IMR-90 (cell line): ENCODE measurements around the gene GLCCI1. TPM values are rescaled to one million over a fixed set of nuclear protein-coding genes. Genes with fewer than 3 reads are reported as not detected.

Experiments
- ATAC-seq: fragments of 200-7000 bp; cut with Tn5 transposase; 2 replicates; pipeline ENCODE4 v1.9.1; 2020; ENCODE audit warnings: low read depth, mild to moderate bottlenecking, moderate library complexity
- BruUV-seq: library from RNA; stranded (reverse); fragments of 400-500 nt; replicated peaks from 2 replicates; lab custom pipeline; 2021; lab: Mats Ljungman, UMichigan
- CTCF ChIA-PET: fragments of 300-600 bp; formaldehyde crosslinking; extraction: SDS; loops from one replicate; lab custom pipeline; 2021; ENCODE audit warnings: antibody characterized with exemption; lab: Yijun Ruan, JAX
- POLR2A ChIA-PET: fragments of 300-600 bp; sonication (Branson Sonifier 250); formaldehyde crosslinking; loops from one replicate; lab custom pipeline; 2022; ENCODE audit warnings: antibody characterized with exemption; ENCODE audit not compliant: unreplicated experiment; lab: Charles Lee
- DNase-seq: peaks from one replicate; pipeline ENCODE4 v3.0.0; 2013
- H2AFZ ChIP-seq: replicated peaks from 2 replicates; pipeline ENCODE3; 2013; ENCODE audit warnings: low read length, mild to moderate bottlenecking; ENCODE audit not compliant: poor library complexity
- H2AK5ac ChIP-seq: 2 replicates; pipeline ENCODE4 v1.6.1; 2013; ENCODE audit warnings: low read depth, low read length, inconsistent platforms
- H2AK9ac ChIP-seq: replicated peaks from 2 replicates; pipeline ENCODE3; 2013; ENCODE audit warnings: mild to moderate bottlenecking, low read depth, low read length, moderate library complexity; ENCODE audit not compliant: poor library complexity
- H2BK120ac ChIP-seq: 2 replicates; pipeline ENCODE4 v1.6.1; 2013; ENCODE audit warnings: low read depth, low read length, inconsistent platforms
- H2BK15ac ChIP-seq: 3 replicates; pipeline ENCODE4 v1.6.1; 2013; ENCODE audit warnings: low read depth, low read length, inconsistent platforms
- H2BK20ac ChIP-seq: 2 replicates; pipeline ENCODE4 v1.6.1; 2013; ENCODE audit warnings: low read depth, mild to moderate bottlenecking, inconsistent platforms, low read length, moderate library complexity
- H2BK5ac ChIP-seq: 2 replicates; pipeline ENCODE4 v1.6.1; 2013; ENCODE audit warnings: mild to moderate bottlenecking, low read depth, low read length, inconsistent platforms; ENCODE audit not compliant: poor library complexity, severe bottlenecking
- H3K14ac ChIP-seq: replicated peaks from 2 replicates; pipeline ENCODE4 v1.6.1; 2013; ENCODE audit warnings: low read depth, low read length, inconsistent platforms
- H3K18ac ChIP-seq: 2 replicates; pipeline ENCODE4 v1.6.1; 2013; ENCODE audit warnings: low read depth, low read length, control low read depth
- H3K23ac ChIP-seq: 2 replicates; pipeline ENCODE4 v1.6.1; 2013; ENCODE audit warnings: low read depth, low read length, inconsistent platforms
- H3K27ac ChIP-seq: 2 replicates; pipeline ENCODE4 v1.5.1; 2013; ENCODE audit warnings: mild to moderate bottlenecking, control low read depth, low read length; ENCODE audit not compliant: insufficient read depth
- H3K27me3 ChIP-seq: 2 replicates; pipeline ENCODE4 v1.6.1; 2013; ENCODE audit warnings: low read length; ENCODE audit not compliant: control insufficient read depth, insufficient read depth
- H3K36me3 ChIP-seq: 2 replicates; pipeline ENCODE4 v1.6.1; 2013; ENCODE audit warnings: low read length, mixed read lengths; ENCODE audit not compliant: control insufficient read depth, insufficient read depth
- H3K4ac ChIP-seq: 2 replicates; pipeline ENCODE4 v1.6.1; 2013; ENCODE audit warnings: low read depth, low read length, inconsistent platforms
- H3K4me1 ChIP-seq: 2 replicates; pipeline ENCODE4 v1.6.1; 2013; ENCODE audit warnings: low read length, mixed read lengths; ENCODE audit not compliant: control insufficient read depth, insufficient read depth
- H3K4me2 ChIP-seq: 2 replicates; pipeline ENCODE4 v1.6.1; 2013; ENCODE audit warnings: low read depth, mild to moderate bottlenecking, control low read depth, low read length, moderate library complexity
- H3K4me3 ChIP-seq: 2 replicates; pipeline ENCODE4 v1.5.1; 2013; ENCODE audit warnings: low read depth, mild to moderate bottlenecking, control low read depth, low read length, moderate library complexity; ENCODE audit not compliant: insufficient read depth
- H3K56ac ChIP-seq: 2 replicates; pipeline ENCODE4 v1.6.1; 2013; ENCODE audit warnings: low read length, inconsistent platforms; ENCODE audit not compliant: insufficient read depth; ENCODE audit errors: extremely low read depth
- H3K79me1 ChIP-seq, 2 experiments: 2 replicates each; pipeline ENCODE4 v1.6.1; 2013; ENCODE audit warnings: low read length in 2 of 2, inconsistent platforms in 1 of 2, low read depth in 1 of 2
- H3K9ac ChIP-seq: 2 replicates; pipeline ENCODE4 v1.6.1; 2013; ENCODE audit warnings: low read depth, low read length, control low read depth
- H3K9me1 ChIP-seq: 2 replicates; pipeline ENCODE4 v1.6.1; 2013; ENCODE audit warnings: low read length, inconsistent platforms; ENCODE audit not compliant: insufficient read depth
- H3K9me3 ChIP-seq: 2 replicates; pipeline ENCODE4 v1.6.1; 2013; ENCODE audit warnings: low read length; ENCODE audit not compliant: control insufficient read depth, insufficient read depth
- H4K20me1 ChIP-seq: 2 replicates; pipeline ENCODE4 v1.6.1; 2013; ENCODE audit warnings: low read length, inconsistent platforms; ENCODE audit not compliant: insufficient read depth
- H4K5ac ChIP-seq: 2 replicates; pipeline ENCODE4 v1.6.1; 2013; ENCODE audit warnings: mild to moderate bottlenecking, low read depth, low read length, control low read depth
- H4K8ac ChIP-seq, 2 experiments: 2 replicates each; pipeline ENCODE4 v1.6.1; 2013; ENCODE audit warnings: low read depth in 2 of 2, low read length in 2 of 2, control low read depth in 1 of 2, inconsistent platforms in 1 of 2
- H4K91ac ChIP-seq: 2 replicates; pipeline ENCODE4 v1.6.1; 2013; ENCODE audit warnings: low read depth, low read length, inconsistent platforms; ENCODE audit not compliant: insufficient read depth
- BHLHE40 ChIP-seq: fragments of 150-350 bp; IDR thresholded peaks from 2 replicates; pipeline ENCODE4 v1.6.1; 2016; ENCODE audit warnings: mild to moderate bottlenecking, low read depth, low read length
- CEBPB ChIP-seq: IDR thresholded peaks from 2 replicates; pipeline ENCODE4 v1.6.1; 2012; ENCODE audit warnings: low read depth, low read length, improper control_type of control experiment
- CHD1 ChIP-seq: IDR thresholded peaks from 2 replicates; pipeline ENCODE4 v1.6.1; 2012; ENCODE audit warnings: low read depth, low read length, improper control_type of control experiment
- CTCF ChIP-seq: conservative IDR thresholded peaks from 2 replicates; pipeline ENCODE4 v1.5.1; 2012; ENCODE audit warnings: mild to moderate bottlenecking, low read depth, low read length, improper control_type of control experiment
- FOS ChIP-seq: fragments of 150-350 bp; IDR thresholded peaks from 2 replicates; pipeline ENCODE4 v1.6.1; 2016; ENCODE audit warnings: low read depth, low read length
- MAFK ChIP-seq: IDR thresholded peaks from 2 replicates; pipeline ENCODE4 v1.6.1; 2012; ENCODE audit warnings: low read depth, low read length, improper control_type of control experiment
- MAZ ChIP-seq: IDR thresholded peaks from 2 replicates; pipeline ENCODE4 v1.6.1; 2012; ENCODE audit warnings: low read depth, mild to moderate bottlenecking, low read length, improper control_type of control experiment, moderate library complexity, borderline replicate concordance
- NFE2L2 ChIP-seq: fragments of 150-350 bp; IDR thresholded peaks from 2 replicates; pipeline ENCODE4 v1.6.1; 2016; ENCODE audit warnings: low read depth, mild to moderate bottlenecking, low read length
- RAD21 ChIP-seq: IDR thresholded peaks from 2 replicates; pipeline ENCODE4 v1.6.1; 2012; ENCODE audit warnings: low read length, improper control_type of control experiment
- RCOR1 ChIP-seq: IDR thresholded peaks from 2 replicates; pipeline ENCODE4 v1.6.1; 2012; ENCODE audit warnings: mild to moderate bottlenecking, low read length, improper control_type of control experiment; ENCODE audit not compliant: insufficient replicate concordance
- RFX5 ChIP-seq: IDR thresholded peaks from 2 replicates; pipeline ENCODE4 v1.8.0; 2012; ENCODE audit warnings: low read depth, mild to moderate bottlenecking, low read length, moderate library complexity
- SMC3 ChIP-seq: fragments of 150-350 bp; IDR thresholded peaks from 2 replicates; pipeline ENCODE4 v1.6.1; 2016; ENCODE audit warnings: low read depth, mild to moderate bottlenecking, antibody characterized with exemption, low read length, moderate library complexity
- USF2 ChIP-seq: fragments of 150-350 bp; IDR thresholded peaks from 2 replicates; pipeline ENCODE4 v1.6.1; 2017; ENCODE audit warnings: mild to moderate bottlenecking, antibody characterized with exemption, low read length, low read depth
- WGBS, 2 experiments: methylation state at CpG; one replicate each; pipeline versions ENCODE4 v1.1.5 to v1.1.7; 2013; ENCODE audit warnings: missing lambda C conversion rate in 2 of 2; ENCODE audit not compliant: insufficient read length in 1 of 2; ENCODE audit errors: extremely low coverage in 2 of 2; 5-methylcytosine and 5-hydroxymethylcytosine counted together
- dilution Hi-C: fragments of 300-500 bp; cut with HindIII; formaldehyde crosslinking; loops from one replicate; pipeline ENCODE4 v1.14.3; 2018; ENCODE audit warnings: low sequenced_read_pairs; ENCODE audit not compliant: unreplicated experiment
- in situ Hi-C: fragments of 300-500 bp; cut with MboI; formaldehyde crosslinking; loops from 3 replicates; pipeline ENCODE4 v1.14.3; 2019; ENCODE audit warnings: low sequenced_read_pairs, inconsistent platforms, mixed read lengths
- intact Hi-C: fragments of 100-400 bp; cut with micrococcal nuclease; formaldehyde crosslinking; loops from 2 replicates; pipeline ENCODE4 v1.10.0; 2022
- polyA plus RNA-seq, 3 experiments: library from polyadenylated mRNA; depleted of rRNA; stranded (reverse); fragments of >200 nt; gene quantifications; 2 replicates each; pipeline ENCODE4 v1.2.3, GENCODE V29; 2012; ENCODE audit warnings: low replicate concordance in 1 of 3
- total RNA-seq: library from RNA; depleted of rRNA; stranded (reverse); fragments of >200 nt; gene quantifications from 2 replicates; pipeline ENCODE4 v1.2.3, GENCODE V29; 2012
- TF ChIP-seq, protein P1 (sequence below): fragments of 150-350 bp; IDR thresholded peaks from 2 replicates; pipeline ENCODE4 v1.6.1; 2016; ENCODE audit warnings: low read depth, mild to moderate bottlenecking, low read length, moderate library complexity, borderline replicate concordance

Gene GLCCI1
- total and polyA plus RNA-seq, 2 of the 4 experiments (the other 2 are of a cell fraction), result 4.1 to 6.2 TPM

GRCh38 chr7:7920056-7920455, 48.5 kb upstream of the GLCCI1 start:
- no peak for TF ChIP-seq CEBPB
- TF ChIP-seq RFX5, result no peak
- no peak for TF ChIP-seq RAD21
- no peak for TF ChIP-seq BHLHE40
- TF ChIP-seq, protein P1, sequence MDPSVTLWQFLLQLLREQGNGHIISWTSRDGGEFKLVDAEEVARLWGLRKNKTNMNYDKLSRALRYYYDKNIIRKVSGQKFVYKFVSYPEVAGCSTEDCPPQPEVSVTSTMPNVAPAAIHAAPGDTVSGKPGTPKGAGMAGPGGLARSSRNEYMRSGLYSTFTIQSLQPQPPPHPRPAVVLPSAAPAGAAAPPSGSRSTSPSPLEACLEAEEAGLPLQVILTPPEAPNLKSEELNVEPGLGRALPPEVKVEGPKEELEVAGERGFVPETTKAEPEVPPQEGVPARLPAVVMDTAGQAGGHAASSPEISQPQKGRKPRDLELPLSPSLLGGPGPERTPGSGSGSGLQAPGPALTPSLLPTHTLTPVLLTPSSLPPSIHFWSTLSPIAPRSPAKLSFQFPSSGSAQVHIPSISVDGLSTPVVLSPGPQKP, result no peak
- TF ChIP-seq MAFK, result no peak
- TF ChIP-seq USF2, result no peak
- TF ChIP-seq RCOR1, result no peak
- no peak for TF ChIP-seq NFE2L2
- TF ChIP-seq FOS, result no peak
- no peak for TF ChIP-seq SMC3
- TF ChIP-seq CTCF, result no peak
- TF ChIP-seq MAZ, result no peak
- no peak for TF ChIP-seq CHD1
- Histone ChIP-seq H2BK120ac (no peak overlapping the region), H4K91ac (no peak overlapping the region), H4K8ac (no peak overlapping the region), H2BK5ac (no peak overlapping the region), H2BK20ac (no peak overlapping the region), H3K9me1 (no peaks in the 10 kb centered on the region), H3K23ac (no peak overlapping the region), H3K4ac (no peak overlapping the region), H2AK9ac (no peak overlapping the region), H3K79me1 (no peaks in the 10 kb centered on the region), H3K27ac (no peak overlapping the region), H4K5ac (no peak overlapping the region), H4K20me1 (no peaks in the 10 kb centered on the region), H3K9me3 (no peaks in the 10 kb centered on the region), H3K4me1 (no peaks in the 10 kb centered on the region; the same call in 1 of the 2 replicates), H3K4me2 (no peak overlapping the region), H2AK5ac (no peak overlapping the region), H3K9ac (no peak overlapping the region), H3K27me3 (no peaks in the 10 kb centered on the region), H3K14ac (no peak overlapping the region), H3K56ac (no peak overlapping the region), H2BK15ac (no peak overlapping the region), H3K4me3 (no peak overlapping the region), H2AFZ (no peak overlapping the region), H3K18ac (no peak overlapping the region), H3K36me3 (no peaks in the 10 kb centered on the region)
- CTCF ChIA-PET, result interaction anchor here (1.0 kb wide), 1 partner anchor 9 kb away, joined by 3 read pairs; no protein-coding TSS in a partner anchor
- no TSS peak for BruUV-seq
- dilution Hi-C loops, result no loop called here
- no peak for DNase-seq
- no CpG with 5 or more reads among the region's 2 CpGs for WGBS, 2 experiments
- intact Hi-C loops, result no loop called here
- ATAC-seq, result no peak
- POLR2A ChIA-PET, result no interaction called here
- in situ Hi-C loops, result no loop called here
